ENCODE results near the gene MRPL53. TPM values are rescaled to one million over a fixed set of nuclear protein-coding genes. Genes with fewer than 3 reads are reported as not detected.

Gene MRPL53
- total and polyA plus RNA-seq, 2 of the 13 experiments (the other 11 are each of a cell fraction or from before 2014, with no cell fraction given): 34.3 to 51.9 TPM

DNA sequence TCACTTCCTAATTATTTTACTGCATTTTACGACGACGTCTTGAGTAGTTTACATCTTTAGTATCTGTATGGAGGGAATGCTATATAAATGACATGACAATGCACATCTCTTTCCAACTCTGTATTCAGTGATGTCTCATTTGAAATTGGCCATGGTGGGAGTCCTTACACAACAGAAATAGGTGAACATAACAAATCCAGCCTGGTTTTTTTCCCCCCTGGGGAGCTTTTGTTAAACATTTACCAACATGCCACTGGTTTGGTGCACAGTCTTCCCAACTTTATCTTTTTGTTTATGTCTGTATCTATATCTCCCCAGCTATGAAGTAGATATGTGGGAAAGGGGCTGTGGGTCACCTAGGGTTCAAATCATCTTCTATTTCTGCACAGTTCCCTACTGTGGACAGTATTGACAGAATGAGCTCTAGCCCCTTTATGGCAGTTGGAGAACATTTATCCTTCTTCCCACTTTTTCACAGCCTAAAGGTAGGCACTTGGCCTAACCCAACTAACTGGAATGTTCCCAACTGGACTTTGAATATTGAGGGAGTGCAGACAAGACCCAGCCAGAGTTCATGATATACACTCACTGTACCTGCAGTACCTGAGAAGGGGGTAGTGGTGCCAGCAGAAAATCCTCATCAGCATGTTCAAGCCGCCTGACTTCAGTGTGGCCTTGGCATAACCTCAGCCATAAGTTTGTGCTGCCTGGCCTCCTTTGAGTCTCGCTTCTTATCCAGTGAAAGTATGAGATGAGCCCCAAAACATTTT, 25.1 kb downstream of the MRPL53 start (continued):
- TF ChIP-seq ZNF547 (CRISPR knock-in tag; IDR thresholded peaks at IDR 0.05): no peak
- TF ChIP-seq DRAP1 (CRISPR knock-in tag; IDR thresholded peaks at IDR 0.05): peak; percentile 61
- no peak for TF ChIP-seq NFIB (CRISPR knock-in tag; IDR thresholded peaks at IDR 0.05; ENCODE audit: borderline replicate concordance)
- TF ChIP-seq ZNF766 (CRISPR knock-in tag; IDR thresholded peaks at IDR 0.05; ENCODE audit: borderline replicate concordance): no peak
- TF ChIP-seq ISL2 (CRISPR knock-in tag; IDR thresholded peaks at IDR 0.05): no peak
- no peak; the same call in 1 of the 2 replicates for TF ChIP-seq IRF2 (CRISPR knock-in tag; IDR thresholded peaks at IDR 0.05)
- no peak for TF ChIP-seq MAFK (conservative IDR thresholded peaks at IDR 0.05 in 1 of 2, IDR thresholded peaks at IDR 0.05 in 1 of 2; ENCODE audit: low read length in 2 of 2)
- no peak for TF ChIP-seq MZF1 (CRISPR knock-in tag; IDR thresholded peaks at IDR 0.05; ENCODE audit: borderline replicate concordance)
- TF ChIP-seq ZNF513 (CRISPR knock-in tag; conservative IDR thresholded peaks at IDR 0.05): no peak
- TF ChIP-seq ZFP36L2 (CRISPR knock-in tag; IDR thresholded peaks at IDR 0.05): no peak; the same call in 1 of the 2 replicates
- no peak for TF ChIP-seq CHD4 (IDR thresholded peaks at IDR 0.05; ENCODE audit: borderline replicate concordance, low read length)
- TF ChIP-seq, protein P1, sequence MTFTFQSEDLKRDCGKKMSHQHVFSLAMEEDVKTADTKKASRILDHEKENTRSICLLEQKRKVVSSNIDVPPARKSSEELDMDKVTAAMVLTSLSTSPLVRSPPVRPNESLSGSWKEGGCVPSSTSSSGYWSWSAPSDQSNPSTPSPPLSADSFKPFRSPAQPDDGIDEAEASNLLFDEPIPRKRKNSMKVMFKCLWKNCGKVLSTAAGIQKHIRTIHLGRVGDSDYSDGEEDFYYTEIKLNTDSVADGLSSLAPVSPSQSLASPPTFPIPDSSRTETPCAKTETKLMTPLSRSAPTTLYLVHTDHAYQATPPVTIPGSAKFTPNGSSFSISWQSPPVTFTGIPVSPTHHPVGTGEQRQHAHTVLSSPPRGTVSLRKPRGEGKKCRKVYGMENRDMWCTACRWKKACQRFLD (CRISPR knock-in tag; IDR thresholded peaks at IDR 0.05; ENCODE audit: borderline replicate concordance): no peak
- TF ChIP-seq MYPOP (CRISPR knock-in tag; IDR thresholded peaks at IDR 0.05): no peak
- TF ChIP-seq KDM5B (CRISPR knock-in tag; IDR thresholded peaks at IDR 0.05; ENCODE audit: borderline replicate concordance): no peak
- TF ChIP-seq DR1 (CRISPR knock-in tag; IDR thresholded peaks at IDR 0.05): no peak
- TF ChIP-seq ISX (CRISPR knock-in tag; conservative IDR thresholded peaks at IDR 0.05): no peak
- TF ChIP-seq ERF (CRISPR knock-in tag; IDR thresholded peaks at IDR 0.05): peak; percentile 45; the same call in 1 of the 2 replicates
- TF ChIP-seq SRY (CRISPR knock-in tag; IDR thresholded peaks at IDR 0.05): no peak; the same call in 1 of the 2 replicates
- TF ChIP-seq ZNF331 (CRISPR knock-in tag; IDR thresholded peaks at IDR 0.05): peak; percentile 80; the same call in 1 of the 2 replicates
- no peak for TF ChIP-seq JUND (CRISPR knock-in tag; IDR thresholded peaks at IDR 0.05)
- TF ChIP-seq, protein P2, sequence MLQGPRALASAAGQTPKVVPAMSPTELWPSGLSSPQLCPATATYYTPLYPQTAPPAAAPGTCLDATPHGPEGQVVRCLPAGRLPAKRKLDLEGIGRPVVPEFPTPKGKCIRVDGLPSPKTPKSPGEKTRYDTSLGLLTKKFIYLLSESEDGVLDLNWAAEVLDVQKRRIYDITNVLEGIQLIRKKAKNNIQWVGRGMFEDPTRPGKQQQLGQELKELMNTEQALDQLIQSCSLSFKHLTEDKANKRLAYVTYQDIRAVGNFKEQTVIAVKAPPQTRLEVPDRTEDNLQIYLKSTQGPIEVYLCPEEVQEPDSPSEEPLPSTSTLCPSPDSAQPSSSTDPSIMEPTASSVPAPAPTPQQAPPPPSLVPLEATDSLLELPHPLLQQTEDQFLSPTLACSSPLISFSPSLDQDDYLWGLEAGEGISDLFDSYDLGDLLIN (CRISPR knock-in tag; IDR thresholded peaks at IDR 0.05; ENCODE audit: borderline replicate concordance): no peak
- TF ChIP-seq, protein P3, sequence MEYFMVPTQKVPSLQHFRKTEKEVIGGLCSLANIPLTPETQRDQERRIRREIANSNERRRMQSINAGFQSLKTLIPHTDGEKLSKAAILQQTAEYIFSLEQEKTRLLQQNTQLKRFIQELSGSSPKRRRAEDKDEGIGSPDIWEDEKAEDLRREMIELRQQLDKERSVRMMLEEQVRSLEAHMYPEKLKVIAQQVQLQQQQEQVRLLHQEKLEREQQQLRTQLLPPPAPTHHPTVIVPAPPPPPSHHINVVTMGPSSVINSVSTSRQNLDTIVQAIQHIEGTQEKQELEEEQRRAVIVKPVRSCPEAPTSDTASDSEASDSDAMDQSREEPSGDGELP (IDR thresholded peaks at IDR 0.05; ENCODE audit: borderline replicate concordance, low read depth): no peak
- no peak for TF ChIP-seq DNMT3B (CRISPR knock-in tag; conservative IDR thresholded peaks at IDR 0.05)
- TF ChIP-seq MTF2 (CRISPR knock-in tag; IDR thresholded peaks at IDR 0.05; ENCODE audit: borderline replicate concordance): no peak
- peak; percentile 37; the same call in 1 of the 2 replicates for TF ChIP-seq FOXA3 (CRISPR knock-in tag; IDR thresholded peaks at IDR 0.05)

Data from HepG2 (cell line).